GOT3 (cell line): Measurements from ENCODE around the gene INKA1.
"Not testable (repeated sequence)": the region's sequence is repeated elsewhere in the genome, so short reads cannot be mapped to it uniquely, and the experiment has no call there.

Experiments
- DNase-seq: peaks from one replicate; lab custom pipeline; 2025; ENCODE audit warnings: mixed read lengths; lab: John Stamatoyannopoulos, UW

The INKA1 gene

DNA sequence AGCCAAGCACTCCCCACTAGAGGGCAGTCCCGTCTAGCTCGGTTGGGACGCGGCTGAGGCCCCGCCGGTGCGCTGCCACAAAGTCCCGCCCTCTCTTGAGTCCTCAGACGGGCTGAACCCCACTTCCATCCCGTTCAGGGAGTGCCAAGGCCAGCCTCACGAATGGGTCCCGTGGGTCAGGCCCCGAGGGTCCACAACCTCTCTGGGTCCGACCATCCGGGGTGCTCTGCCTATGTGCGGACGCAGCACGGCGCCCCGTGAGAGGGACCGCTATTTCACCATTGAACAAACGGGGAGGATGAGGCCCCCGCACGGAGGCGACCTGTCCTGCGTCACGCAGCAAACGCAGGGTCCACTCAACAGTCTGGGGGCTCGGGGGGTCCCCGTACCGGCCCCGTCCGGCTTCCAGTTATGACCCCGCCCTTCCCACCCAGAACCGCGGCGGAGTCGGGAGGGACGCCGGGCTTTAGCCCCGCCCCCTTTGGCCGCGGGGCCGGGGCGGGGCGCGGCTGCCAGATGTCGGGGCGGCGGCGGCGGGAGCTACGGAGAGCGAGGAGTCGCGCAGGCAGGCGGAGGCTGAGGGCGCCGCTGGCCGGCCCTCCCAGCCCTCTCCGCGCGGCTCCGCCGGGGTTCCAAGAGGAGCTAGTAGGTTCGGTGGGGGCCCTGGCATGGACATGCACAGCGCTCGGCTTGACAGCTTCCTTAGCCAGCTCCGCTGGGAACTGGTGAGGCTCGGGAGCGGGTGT, at the start of gene INKA1:
Gene INKA1, plus strand, starts transcription at position 543 of the 746 bp plus-strand sequence. Its CDS starts 132 bp downstream, at position 675.
- peak; percentile 56 for DNase-seq

DNA sequence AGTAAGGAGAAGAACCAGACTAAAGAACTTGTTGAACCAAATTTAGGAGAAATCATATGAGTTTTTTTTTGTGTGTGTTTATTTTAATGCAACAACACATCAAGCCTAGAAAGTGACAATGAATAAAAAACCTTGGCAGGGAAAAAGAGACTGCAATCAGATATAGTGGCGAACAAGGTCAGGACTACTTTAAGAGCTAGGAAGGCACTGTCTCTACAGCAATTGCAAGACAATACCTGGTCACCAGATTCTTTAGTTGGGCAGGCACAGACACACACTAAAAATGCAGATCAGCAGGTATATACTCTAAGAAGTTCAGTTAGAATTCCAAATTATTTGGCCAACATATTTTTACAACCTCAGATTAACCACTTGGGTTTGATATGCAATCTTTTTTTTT, 48.5 kb upstream of the INKA1 start:
- no peak for DNase-seq

DNA sequence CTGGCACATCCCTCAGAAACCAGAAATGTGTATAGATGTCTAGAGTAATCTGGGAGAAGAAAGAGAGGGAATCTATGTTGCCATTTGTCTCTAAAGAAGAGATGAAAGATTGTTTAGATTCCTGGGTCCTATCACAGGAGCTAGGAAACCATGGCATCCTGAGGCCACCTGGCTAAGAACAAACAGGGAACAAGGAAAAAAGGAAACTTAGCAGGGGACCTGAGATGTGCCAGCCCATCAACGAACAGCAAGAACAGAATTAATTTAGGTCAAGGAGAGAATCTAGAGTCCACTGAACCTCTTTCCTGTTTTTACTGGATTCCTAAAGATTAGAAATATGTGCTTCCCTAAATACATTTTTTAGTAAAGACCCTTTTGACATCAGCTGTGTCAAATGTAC, 47.0 kb upstream of the INKA1 start:
- DNase-seq: no peak

DNA sequence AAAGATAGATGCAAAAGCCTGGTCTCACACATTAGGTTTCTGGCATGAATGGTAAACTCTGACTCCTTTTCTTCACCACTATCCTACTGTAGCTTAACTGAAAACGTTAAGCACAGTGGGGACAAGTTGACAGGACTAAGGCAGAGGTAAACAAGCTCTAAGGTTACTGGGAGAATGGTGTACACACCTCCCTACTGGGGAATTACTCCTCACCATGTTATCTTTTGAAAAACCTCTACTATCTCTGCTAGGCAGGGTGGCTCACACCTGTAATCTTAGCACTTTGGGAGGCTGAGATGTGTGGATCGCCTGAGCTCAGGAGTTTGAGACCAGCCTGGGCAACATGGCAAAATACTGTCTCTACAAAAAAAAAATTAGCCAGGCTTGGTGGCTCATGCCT, 45.9 kb upstream of the INKA1 start:
- DNase-seq: no peak

DNA sequence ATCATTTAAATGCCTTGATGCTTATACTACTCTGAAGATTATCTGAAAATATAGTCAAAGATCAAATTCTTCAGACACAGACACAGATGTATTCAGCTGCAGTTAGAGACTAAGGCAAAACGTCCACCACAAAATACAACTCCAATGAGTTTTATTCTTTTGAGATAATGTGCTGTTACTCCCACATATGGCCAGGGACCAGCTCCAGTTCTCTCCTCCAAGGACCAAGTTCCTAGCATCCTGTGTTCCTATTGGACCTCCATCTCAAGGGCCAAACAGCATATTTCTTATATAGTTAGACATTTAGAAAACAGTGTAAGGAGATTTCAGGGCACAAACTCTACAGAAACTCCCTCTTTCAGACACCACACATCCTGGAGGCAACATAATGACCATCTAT, 43.8 kb upstream of the INKA1 start:
- DNase-seq: no peak

DNA sequence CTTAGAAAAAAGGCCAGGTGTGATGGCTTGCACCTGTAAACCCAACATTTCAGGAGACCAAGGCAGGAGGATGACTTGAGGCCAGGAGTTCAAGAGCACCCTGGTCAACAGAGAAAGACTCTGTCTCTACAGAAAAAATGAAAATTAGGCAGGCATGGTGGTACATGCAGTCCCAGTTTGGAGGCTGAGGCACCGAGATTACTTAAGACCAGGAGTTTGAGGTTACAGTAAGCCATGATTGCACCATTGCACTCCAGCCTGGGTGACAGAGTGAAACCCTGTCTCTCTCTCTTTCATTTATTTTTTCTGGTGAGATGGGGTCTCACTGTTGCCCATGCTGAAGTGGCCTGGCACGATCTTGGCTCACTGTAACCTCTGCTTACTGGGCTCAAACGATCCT, 41.4 kb upstream of the INKA1 start:
- no peak for DNase-seq

DNA sequence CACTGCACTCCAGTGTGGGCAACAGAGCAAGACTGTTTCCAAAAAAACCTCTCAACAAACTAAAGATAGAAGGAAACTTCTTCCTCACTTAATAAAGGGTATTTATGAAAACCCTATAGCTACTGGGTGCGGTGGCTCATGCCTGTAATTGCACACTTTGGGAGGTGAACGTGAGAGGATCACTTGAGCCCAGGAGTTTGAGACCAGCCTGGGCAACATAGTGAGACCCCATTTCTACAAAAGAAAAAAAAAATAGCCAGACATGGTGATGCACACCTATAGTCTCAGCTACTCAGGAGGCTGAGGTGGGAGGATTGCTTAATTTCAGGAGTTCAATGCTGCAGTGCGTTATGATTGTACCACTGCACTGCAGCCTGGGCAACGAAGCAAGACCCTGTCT, 39.1 kb upstream of the INKA1 start:
- no peak for DNase-seq

DNA sequence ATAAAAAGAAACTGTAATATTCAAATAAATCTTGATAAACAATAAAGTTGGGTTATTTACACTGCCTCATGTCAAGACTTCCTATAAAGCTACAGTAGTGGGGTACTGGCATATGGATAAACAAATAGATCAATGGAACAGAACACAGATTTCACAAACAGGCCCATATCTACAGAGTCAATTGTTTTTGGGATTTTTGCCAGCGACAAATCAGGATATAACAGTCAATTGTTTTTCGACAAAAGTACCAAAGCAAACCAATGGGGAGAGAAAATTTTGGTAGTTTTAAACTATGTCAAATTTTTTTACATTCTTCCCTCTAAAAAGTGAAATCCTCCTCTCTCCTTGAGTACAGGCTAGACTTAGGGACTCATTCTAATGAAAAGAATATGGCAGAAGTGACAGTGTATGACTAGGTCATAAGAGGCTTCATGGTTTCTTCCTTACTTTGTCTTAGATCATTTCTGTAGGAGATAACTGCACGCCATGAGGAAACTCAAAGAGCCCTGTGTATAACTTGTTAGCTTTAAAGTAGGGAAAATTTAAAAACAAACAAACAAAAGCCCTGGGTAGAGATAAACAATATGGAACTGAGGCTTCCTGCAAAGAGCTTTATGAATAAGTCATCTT, 33.7 kb upstream of the INKA1 start:
- no peak for DNase-seq

DNA sequence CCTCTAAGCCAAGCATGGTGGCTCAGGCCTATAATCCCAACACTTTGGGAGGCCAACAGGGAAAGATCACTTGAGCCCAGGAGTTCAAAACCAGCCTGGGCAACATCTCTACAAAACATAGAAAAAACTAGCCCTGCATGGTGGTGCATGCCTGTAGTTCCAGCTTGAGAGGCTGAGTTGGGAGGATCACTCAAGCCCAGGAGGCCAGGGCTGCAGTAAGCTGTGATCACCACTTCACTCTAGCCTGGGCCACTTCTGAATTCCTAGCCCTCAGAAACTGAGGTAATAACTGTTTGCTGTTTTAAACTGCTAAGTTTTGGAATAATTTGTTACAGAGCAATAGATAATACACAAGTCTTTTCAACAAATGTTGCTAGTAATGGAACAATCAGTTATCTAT, 33.1 kb upstream of the INKA1 start:
- no peak for DNase-seq

DNA sequence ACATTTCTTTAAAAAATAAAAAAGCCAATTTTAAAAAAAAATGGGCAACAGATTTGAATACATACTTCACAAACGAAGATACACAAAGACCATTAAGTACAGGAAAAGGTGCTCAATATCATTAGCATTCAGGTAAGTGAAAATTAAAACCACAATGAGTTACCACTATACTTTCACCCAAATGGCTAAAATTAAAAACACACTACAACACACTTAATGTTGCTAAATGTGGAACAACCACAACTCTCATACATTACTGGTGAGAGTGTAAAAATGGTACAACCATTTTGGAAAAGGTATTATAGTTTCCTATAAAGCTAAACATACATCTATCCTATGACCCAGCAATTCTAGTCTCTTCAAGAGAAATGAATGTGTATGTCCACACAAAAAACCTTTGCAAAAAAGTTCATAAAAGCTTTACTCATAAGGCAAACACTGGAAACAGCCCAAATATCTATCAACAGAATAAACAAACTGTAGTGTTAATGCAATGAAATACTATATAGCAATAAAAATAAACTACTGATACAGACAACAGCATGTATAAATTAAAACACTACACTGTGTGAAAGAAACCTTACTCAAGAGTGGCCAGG, 31.6 kb upstream of the INKA1 start:
- no peak for DNase-seq

DNA sequence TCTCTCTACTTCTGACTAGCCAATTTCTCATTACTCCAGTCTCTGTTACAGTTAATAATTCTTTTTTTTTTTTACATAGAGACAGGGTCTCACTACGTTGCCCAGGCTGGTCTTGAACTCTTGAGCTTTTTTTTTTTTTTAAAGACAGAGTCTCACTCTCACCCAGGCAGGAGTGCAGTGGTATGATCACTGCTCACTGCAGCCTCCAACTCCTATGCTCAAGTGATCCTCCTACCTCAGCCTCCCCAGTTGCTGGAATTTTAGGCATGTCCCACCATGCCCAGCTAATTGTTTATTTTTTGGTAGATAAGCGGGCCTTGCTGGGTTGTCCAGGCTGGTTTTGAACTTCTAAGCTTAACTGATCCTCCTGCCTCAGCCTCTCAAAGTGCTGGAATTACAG, 30.4 kb upstream of the INKA1 start:
- DNase-seq: no peak

DNA sequence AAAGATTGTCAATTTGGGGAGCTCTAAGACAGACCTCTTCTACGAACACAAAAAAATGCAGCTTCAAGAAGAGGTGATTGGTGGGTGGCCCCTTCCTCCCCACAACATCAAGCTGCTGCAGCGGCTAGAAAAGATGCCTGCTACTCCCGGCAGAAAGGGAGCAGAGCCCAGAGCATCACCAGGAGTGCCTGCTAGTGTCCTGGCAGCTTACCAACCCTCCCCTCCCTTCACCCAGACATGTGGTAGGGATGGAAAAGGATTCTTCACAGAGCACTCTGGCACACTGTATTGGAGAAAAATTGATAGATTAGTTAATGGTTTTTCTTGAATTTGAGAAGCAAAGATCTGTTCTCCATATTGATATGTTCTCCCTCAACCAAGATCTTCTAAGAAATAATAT, 27.5 kb upstream of the INKA1 start:
- DNase-seq: no peak

DNA sequence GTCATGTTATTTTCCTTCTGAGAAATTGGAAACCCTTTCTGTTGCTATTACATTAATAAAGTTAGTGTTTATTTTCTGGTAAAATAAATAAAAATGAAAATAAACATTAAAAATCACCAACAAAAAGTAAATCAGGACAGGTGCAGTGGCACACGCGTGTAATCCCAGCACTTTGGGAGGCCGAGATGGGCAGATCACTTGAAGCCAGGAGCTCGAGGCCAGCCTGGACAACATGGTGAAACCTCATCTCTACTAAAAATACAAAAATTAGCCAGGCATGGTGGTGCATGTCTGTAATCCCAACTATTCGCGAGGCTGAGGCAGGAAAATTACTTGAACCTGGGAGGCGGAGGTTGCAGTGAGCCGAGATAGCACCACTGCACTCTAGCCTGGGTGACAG, 27.0 kb upstream of the INKA1 start:
- DNase-seq: not testable (repeated sequence)

DNA sequence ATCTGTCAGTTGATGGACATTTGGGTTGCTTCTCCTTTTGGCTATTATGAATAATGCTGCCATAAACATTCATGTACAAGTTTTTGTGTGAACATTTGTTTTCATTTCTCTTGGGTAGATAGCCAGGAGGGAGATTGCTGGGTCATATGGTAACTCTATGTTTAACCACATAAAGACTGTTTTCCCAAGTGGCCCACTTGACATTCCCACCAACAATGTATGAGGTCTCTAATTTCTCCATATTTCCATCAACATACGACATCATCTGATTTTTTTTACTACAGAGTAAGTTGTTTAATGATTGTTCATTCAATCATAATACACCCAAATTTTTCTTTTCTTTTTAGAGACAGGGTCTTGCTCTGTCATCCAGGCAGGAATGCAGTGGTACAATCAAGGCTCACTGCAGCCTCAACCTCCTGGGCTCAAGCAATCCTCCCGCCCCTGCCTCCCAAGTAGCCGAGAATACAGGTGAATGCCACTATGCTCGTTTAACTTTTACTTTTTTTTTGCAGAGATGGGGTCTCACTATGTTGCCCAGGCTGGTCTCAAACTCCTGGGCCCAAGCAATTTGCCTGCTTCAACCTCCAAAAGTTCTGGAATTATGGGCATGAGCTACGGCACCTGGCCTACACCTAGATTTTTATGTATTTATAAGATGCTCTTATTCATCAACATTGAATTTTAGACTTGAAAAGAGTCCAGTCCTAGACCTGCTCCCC, 23.5 kb upstream of the INKA1 start:
- no peak for DNase-seq

DNA sequence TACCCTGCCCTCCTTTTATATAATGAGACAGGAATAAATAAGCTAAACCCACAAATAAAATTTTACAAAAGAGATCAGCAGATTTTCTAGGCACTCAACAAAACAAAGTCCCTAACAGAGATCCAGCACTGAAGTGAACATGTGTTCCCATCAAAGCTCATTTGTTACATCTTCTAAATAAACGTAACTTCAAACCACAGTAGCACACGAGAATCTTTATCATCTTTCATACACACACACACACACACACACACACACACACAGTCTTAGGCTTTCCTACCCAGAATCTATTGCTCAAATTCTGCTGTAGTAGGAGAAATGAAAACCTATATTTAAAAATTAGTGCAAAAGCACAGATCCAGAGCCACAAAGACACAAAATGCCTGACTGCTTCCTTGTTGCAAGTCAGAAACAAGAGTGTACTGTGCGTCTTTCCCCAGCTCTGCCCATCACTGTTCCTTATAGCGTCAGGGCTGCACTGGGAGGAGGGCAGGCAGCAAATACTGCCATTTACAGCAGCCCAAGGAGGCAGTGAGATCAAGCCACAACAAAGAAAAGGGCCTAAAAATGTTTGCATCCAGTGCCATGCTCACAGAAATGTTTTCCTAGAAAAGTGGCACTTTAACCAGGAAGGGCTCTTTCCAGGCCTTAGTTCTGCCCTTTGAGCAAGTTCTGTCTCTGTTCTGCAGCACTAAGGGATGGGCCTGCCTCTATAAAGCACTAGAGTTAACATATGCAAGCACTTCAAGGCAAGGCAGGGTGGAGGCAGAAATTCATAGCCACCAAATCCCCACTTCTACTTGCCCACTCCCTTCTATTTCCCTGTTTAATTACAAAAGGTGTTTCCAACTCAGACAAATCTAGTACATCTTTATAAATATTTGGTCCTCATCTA, 22.7 kb upstream of the INKA1 start:
- DNase-seq: no peak

DNA sequence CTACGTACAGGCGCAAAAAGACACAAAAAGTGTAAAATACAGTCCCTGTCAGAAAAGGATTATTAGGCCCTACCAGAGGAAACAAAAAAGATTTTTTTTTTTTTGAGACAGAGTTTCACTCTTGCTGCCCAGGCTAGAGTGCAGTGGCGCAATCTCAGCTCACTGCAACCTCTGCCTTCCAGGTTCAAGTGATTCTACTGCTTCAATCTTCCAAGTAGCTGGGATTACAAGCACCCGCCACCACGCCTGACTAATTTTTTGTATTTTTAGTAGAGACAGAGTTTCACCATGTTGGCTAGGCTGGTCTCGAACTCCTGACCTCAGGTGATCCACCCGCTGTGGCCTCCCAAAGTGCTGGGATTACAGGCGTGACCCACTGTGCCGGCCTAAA, 22.1 kb upstream of the INKA1 start:
- DNase-seq: not testable (repeated sequence)

DNA sequence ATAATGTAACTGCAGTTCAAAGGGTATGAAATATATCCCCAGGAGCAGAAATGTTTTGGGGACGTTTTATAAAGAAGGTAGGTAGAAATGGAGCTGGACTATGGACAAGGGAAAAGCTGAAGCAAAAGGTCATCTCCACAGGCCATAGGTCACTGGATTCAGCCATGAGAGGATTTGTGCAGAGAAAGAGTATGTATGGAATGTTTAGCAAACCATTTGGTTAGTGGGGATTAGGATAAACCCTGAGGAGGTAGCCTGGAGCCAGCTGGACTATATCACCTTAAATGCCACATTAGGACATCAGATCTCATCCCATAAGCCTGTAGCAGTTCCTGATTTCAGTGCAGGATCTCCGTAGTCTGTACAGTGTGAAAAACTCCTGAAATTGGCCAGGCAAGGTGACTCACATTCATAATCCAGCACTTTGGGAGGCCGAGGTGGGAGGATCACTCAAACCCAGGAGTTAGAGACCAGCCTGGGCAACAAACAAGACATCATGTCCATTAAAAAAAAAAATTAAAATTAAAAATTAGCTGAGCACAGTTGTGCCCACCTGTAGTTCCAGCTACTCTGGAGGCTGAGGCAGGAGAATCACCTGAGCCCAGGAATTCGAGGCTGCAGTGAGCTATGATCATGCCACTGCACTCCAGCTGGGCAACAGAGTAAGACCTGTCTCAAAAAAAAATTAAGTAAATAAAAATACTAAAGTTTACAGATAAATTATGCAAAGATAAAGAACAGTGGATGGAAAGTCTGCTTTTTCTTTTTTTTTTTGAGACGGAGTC, 21.5 kb upstream of the INKA1 start:
- no peak for DNase-seq

DNA sequence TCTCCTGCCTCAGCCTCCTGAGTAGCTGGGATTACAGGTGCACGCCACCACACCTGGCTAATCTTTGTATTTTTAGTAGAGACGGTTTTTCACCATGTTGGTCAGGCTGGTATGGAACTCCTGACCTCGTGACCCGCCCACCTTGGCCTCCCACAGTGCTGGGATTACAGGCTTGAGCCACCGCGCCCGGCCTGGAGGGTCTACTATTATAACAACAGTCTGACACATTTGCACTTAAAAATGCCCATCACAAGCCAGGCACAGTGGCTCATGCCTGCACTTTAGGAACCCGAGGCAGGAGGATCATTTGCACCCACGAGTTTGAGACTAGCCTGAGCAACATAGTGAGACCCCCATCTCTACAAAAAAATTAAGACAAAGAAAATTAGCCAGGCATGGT, 20.8 kb upstream of the INKA1 start:
- not testable (repeated sequence) for DNase-seq

DNA sequence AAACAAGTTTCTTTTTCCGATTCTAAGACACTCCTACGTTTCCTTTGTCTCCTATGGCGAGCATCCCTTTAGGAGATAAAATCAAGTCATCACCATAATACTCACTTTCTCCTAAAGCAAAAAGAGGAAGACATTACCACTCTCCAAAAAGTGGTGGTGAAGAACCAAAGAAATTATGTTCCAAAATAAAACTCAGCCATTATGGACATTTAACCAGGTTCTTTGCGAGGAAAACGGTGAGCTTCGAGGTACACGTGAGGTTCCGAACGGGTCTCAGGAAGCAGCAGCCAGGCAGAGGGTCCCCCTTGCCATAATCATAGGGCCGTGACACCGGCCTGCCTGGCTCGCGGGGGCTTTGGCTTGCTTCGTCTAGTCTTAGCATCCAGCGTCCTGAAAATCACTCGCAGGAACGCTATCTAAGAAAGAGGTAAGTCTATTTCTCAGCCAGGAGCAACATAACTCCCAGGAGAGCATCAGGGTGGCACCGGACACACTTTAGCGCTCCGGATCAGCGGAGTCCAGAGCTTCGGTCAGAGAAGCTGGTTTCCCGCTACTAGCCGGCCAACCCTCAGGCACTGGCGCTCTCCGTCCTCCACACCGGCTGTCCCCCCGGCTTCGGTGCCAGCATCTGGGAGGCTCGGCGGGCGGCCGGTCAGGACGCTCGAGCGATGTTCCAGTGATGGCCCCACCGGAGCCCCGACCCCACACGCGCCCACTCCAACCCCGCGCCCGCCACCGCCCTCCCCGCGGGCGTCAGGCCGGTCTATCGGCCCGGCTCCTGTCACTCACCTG, 17.3 kb upstream of the INKA1 start:
- DNase-seq: no peak
